Hepatocyte (in vitro differentiated cells): Measurements from ENCODE around the gene ADORA2A.

ENCODE experiments used
- CTCF ChIP-seq: fragments of 200-600 bp; sonication (generic); IDR thresholded peaks from 2 replicates; pipeline ENCODE4 v1.5.1; 2016; ENCODE audit warnings: antibody characterized with exemption, mild to moderate bottlenecking; ENCODE audit not compliant: poor library complexity
- EZH2 ChIP-seq: fragments of 200-600 bp; sonication (generic); IDR thresholded peaks from 2 replicates; pipeline ENCODE4 v1.6.1; 2016; ENCODE audit warnings: antibody characterized with exemption, mild to moderate bottlenecking, borderline replicate concordance
- EZH2phosphoT487 ChIP-seq: fragments of 200-600 bp; sonication (generic); IDR thresholded peaks from one replicate; pipeline ENCODE4 v1.6.1; 2018; ENCODE audit warnings: antibody characterized with exemption, mild to moderate bottlenecking, low read depth, moderate library complexity; ENCODE audit not compliant: unreplicated experiment, severe bottlenecking

GRCh38 chr22:24440718-24441405 is 13.5 kb downstream of the ADORA2A start:
- TF ChIP-seq CTCF (no peak), EZH2 (no peak), EZH2phosphoT487 (no peak)
